HG02943 (cell line): ENCODE results near the gene WBP2.

Experiments
- ATAC-seq: cut with Tn5 transposase; IDR thresholded peaks from one replicate; pipeline ENCODE4 v1.9.1; 2021; ENCODE audit warnings: mild to moderate bottlenecking, low read depth, moderate library complexity; ENCODE audit not compliant: unreplicated experiment

The WBP2 gene

DNA sequence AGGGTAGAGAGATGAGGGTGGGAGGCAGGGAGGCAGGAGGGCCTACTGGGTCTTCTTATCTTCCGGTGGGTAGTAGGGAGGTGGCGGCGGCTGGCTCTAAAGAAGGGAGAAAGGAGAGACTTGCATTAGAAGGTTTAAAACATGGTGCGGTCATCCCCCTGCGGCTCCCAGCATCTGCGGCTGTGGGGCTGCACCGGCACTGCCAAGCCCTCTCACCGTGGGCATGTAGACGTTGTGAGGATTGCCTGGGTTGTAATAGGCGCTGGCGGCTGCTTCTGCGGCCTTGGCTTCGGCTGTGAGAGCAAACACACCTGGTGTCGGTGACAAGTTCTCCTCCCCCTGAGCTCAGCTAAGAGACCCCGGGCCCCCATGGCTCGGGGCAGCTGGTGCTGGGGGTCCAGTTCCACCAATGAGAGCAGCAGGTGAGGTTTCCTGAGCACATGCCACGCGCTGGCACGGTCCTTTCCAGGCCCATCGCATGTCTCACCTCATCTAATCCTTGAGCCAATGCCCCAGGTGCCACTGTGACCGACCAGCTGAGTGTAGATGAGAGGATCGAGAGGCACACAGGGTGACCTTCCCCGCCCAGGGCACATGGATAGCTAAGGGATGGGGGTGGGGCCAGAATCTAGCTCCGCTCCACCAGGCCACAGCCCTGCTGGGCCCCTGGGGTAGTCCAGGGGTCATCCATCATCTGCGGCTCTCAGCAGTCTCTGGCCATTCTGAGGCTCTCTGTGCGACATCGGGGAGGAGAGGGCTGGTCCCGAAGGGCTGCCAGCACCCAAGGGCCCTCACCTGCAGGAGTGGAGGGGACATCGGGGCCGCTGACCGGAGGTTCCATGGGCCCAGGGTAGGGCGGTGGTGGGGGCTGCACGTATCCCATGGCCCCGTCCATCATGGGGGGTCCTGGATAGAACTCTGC, 8.2 kb downstream of the WBP2 start:
- no peak for ATAC-seq

DNA sequence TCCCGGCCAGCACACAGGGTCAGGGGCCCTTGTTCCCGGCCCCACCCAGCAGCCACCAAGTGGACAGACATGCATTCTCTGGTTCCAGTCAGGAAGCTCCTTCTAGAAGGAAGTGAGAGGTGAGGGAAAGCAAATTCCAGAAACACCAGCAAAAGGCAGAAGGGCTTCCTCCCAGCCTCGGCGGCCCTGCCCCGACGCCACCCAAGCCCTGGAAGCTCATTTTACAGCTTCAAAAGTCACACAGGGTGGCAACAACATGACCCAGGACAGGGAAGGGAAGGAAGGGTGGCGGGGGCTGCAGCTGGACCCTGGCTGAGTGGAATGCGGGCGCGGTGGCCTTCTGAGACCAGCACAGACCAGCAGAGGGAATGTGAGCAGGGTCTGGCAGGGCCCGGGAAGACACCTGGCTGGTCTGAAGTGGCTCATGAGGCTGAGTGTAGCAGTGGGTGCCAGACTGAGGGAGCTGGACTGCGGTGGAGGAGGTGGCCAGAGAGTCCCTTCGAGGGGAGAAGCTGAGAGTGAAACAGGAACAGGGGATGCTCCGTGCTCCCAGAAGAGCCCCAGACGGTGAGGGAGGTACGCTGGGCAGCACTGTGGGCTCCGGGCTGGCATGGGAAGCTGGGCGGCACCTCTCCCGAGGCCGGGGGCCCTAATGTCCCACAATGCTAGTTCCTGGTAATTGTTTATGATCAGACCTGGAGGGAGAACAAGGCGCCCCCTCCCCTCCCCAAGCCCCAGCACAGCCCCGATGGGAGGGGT, 9.0 kb downstream of the WBP2 start:
- no peak for ATAC-seq

DNA sequence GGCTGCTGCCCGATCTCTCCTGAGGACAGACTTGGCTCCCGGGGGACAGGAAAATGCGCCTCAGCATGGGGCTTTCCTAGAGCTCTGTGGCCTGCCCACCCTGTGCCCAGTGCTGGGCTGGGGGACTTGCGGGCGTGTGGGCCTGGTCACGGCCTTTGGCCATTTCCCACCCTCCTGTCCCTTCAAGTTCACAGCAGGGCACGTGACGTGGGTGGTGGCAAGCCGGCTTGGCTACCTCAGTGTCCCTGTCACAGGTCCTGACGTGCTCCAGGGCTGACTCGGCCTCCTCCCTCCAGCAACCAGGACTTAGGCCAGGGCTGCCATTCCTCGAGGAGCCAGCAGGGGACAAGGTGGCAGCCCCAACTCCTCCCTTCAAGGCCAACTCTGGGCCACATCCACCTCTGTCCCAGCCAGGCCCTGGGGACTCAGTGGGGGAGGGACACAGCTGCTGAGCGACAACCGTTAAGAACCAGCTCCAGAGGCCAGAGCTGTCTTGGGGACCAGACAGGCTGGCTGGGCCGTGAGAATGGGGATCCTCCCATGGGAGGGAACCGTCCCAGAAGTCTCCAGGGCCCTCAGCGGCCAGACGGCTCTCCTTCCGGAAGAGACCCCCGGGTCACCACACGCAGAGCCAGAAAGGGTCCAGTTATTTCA, 9.9 kb downstream of the WBP2 start:
- peak; percentile 55 for ATAC-seq

DNA sequence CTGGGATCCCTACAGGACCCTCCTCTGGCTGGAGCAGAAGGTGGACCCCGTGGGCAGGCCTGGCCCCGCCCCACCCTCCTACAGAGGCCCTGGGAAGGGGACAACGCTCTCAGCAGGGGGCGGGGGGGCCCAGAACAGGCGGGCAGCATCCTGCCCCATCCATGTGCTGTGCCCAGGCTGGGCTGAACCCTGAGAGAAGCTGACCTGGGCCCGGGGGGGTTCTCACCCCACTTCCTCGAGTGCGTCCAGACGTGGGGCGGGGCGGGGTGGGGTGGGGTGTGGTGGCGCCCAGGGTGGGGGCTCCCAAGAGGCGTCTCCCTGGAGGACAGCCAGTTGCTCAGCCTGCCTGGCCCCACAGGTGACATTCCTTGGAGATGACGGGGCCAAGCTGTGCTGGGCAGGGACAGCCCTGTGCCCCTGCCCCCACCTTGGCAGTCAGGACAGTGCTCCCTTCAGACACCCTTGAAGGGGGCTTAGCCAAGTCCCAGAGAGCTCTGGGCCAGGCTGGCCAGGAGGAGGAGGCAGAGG, 10.5 kb downstream of the WBP2 start:
- no peak for ATAC-seq

DNA sequence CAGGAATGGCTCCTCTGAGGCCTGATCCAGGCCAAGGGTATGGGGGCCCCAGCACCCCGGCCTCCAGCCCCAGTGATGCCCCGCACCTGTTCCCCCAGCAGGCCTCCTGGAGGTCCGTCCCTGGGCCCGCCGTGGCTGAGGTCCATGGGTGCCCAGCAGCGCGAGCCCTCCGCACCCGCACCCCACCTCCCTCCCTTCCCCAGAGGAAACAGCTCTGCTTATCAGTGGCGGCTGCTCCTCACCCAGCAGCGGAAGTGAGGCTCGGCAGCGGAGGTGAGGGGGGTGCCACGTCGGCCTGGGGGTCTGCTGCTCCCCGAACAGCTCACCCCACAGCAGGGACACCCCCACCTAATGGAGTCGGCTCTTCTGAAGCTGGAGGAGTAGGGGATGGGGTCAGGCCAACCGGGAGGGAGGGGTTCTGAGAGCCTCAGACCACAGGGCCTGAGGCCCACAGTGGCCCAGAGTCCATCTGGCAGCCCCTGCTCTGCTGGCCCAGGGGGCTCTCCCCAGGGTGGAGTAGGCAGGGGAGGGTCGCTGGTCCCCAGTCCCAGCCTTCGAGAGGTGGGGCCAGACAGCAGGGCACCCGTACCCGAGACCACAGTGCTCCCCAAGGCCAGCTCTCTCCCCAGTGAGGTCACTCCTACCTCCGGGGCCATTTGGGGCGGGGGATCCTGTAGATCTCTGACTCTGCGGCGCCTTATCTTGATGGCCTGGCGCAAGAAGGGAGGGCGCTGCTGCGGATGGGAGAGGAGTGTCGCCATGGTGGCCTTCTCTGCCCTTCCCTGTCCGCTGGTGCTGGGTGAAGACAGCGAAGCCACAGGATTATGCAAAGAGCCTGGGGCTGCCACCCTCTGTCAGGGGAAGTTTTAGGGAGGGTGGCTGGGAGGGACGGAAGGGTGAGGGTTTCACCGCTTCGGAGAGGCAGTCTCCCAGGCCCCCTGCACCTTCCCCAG, 11.3 kb downstream of the WBP2 start, which contains the start of gene UNC13D:
Gene UNC13D, minus strand, starts transcription at position 828 of the 953 bp plus-strand sequence. Its CDS starts 67 bp downstream, at position 761.
- no peak for ATAC-seq

DNA sequence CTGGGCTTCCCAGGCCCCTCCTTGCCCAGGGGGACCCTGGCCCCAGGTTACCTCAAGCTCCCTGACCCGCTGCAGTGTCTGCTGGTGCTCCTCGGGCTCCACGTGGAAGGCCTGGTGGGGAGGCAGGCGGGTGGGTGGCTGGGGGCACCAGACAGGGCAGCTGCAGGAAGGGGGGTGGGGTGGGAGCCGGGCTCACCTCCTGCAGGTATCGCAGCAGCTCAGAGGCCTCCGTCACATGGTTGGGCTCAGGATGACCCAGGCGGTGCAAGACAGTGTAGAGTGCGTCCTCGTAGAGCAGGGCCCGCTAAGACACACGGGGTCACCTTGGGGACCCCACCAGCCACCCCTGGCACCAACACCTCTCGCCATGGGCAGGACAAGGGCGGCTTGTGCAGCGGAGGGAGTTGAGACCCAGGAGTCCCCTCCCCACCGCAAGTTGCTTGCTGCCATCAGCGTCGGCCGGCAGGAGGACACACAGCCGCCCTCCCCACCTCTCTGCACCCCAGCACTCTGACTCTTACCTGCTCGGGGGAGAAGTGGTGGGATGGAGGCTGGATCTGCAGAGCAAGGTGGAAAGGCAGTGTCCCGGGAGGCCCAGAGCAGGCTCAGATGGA, 12.1 kb downstream of the WBP2 start:
- no peak for ATAC-seq

DNA sequence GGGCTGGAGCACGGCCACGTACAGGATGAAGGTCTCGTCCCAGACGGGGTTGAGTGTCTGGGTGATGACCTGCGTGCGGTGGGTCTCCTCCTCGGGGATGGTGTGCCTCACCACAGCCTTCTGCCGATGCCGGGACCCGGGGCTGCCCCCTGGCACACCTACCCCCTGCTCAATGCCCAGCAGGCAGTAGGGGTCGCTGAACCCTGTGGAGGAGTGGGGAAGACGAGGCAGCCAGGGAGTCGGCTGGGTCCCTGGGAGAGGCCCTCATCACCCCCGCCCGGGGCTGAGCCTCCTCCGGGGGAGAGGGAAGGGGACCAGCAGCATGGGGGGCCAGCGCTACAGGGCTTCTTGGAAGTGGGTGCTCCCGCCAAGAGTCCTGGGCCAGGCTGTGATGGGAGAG, 12.7 kb downstream of the WBP2 start:
- no peak for ATAC-seq

DNA sequence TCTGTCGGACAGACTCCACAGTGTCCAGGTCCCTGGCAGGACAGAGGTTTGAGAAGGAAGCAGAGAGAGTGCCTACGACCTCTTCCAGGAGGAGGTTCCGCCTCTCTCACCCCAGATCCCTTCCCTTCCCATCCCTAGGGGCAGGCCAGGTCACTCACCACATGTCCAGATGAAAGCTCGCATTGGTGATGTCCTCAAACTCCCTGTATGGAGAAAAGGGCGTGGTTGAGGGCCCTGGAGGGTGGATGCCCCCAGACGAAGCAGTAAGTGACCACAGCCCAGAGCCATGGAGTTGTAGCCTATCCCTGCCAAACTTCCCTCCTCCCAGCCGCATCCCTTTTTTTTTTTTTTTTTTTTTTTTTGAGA, 14.4 kb downstream of the WBP2 start:
- ATAC-seq, result no peak

DNA sequence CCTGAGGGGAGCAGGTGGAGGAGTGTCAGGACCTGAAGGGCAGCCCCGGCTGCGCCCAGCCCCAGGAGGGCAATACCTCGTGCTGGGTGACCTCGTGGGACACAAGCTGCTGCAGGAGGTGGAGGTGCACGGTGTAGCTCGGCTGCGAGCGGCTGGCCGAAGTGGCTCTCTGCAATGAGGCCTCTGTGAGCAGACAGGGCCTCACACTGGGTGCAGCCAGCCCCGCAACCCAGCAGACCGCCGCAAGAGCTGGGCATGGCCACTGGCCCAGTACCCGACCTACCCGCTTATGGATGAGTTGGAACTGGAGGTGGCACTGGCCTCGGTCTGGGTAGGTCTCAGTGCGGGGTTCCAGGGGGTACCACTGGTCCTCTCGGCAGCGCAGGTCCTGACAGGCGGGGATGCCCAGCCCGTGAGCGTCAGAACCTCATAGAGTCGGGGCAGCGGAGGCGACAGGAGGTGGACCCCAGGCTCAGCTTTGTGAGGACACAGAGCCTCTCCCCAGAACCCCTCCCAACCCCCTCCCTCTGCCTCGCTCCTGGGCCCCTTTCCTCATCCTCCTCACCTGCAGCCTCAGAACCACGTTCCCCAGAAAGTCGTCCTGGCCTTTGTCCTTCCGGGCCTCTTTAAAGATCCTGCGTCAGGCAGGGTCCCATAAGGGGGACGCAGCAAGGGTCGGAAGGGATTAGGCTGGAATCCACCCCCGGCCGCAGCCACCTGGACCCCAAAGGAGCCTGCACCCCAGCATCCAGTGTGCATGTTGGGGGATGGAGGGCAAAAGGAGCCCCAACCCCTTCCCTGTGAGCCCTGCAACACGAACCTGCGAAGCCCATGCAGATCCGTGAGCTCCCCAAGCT, 15.0 kb downstream of the WBP2 start:
- ATAC-seq, result no peak

DNA sequence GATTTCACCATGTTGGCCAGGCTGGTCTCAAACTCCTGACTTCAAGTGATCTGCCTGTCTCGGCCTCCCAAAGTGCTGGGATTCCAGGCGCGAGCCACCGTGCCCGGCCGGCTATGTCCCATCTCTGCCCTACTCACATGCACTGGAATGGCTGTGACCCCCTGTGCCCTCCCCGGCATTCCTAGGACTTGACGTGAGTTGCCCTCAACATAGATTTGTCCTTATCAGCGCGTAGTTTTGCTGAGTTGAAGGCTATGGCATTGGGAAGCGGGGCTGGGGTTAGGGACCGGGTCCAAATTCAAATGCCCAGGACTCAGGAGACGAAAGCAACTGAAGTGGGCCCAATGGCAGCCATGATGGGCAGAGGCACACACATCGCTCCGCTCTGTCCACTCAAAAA, 16.7 kb downstream of the WBP2 start:
- no peak for ATAC-seq

DNA sequence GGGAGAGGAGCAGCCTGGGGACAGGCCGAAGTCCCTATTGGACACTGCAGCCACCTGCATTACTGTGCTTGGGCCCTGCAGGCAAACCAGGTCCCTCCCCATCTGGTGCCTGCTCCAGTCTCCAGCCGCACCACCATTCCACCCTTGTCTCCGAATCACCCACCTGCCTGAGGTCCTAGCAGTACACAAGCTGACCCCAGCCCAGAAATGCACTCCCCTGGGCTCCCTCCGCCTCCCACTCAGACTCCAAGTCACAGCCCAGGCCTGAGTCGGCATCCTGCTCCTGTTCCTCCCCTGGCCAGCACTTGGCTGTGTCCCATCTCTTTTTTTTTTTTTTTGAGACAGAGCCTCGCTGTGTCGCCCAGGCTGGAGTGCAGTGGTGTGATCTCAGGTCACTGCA, 17.2 kb downstream of the WBP2 start:
- ATAC-seq, result no peak

DNA sequence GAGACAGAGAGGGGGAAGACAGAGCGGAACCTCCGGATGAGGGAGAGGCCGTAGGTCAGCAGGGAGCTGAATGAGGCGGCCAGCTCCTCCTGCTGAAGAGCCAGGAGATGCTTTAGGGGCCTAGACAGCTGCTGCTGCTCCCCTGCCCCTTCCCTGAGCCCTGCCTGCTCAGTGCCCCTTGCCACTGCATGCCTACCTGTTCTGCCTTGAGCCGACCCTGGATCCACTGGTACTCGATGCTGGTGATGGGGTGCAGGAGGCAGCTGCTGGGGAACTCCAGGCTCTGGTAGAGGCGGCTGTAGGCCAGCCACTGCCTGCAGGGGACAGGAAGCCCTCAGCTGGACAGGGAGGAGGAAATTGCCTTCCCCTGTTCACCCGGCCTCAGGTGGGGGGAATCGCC, 18.5 kb downstream of the WBP2 start:
- no peak for ATAC-seq

DNA sequence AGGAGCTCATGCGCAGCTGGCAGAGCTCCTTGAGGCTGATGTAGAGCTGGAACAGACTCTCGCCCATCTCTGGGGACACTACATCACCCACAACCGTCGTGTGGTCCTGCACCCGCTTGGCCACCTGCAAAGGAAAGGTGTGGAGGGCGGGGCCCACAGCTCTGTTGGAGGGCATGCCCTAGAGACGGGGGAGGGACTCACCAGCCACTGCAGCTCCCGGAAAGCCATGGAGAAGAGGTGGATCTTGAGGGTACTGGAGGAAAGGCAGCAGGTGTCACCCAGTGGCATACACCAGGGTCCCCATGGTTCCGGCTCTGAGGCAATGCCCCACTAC, 19.5 kb downstream of the WBP2 start:
- no peak for ATAC-seq

DNA sequence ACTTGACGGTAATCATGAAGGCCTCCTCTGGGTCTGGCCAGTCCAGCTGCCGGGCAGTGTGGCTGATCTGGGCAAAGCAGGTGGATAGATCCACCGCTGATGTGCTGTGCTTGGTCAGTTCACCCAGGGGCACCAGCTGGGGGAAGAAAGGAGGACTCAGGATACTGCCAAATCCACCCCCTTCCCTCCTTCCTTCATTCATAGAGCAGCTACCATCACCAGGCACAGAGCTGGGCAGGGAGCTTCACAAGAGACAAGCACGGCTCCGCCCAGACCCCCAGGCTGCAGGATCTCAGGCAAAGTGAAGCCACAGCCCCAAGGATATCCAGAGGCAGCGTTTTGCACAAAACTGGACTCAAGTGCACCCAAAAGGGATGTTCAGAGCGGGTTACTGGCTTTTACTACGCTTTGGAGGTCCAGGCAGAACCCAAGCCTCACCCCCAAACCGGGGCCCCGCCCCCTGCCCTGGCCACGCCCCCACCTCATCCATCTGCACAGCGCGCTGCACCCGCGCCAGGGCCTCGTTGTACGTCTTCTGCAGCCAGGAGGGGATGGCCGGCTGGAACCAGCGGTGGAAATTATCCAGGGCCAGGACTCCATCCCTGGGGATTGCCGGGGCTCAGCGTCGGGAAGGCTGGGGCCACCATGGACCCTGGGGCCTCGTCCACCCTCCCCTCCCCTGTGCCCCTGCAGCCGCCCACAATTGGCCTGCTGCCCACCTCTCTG, 20.0 kb downstream of the WBP2 start:
- ATAC-seq, result no peak

DNA sequence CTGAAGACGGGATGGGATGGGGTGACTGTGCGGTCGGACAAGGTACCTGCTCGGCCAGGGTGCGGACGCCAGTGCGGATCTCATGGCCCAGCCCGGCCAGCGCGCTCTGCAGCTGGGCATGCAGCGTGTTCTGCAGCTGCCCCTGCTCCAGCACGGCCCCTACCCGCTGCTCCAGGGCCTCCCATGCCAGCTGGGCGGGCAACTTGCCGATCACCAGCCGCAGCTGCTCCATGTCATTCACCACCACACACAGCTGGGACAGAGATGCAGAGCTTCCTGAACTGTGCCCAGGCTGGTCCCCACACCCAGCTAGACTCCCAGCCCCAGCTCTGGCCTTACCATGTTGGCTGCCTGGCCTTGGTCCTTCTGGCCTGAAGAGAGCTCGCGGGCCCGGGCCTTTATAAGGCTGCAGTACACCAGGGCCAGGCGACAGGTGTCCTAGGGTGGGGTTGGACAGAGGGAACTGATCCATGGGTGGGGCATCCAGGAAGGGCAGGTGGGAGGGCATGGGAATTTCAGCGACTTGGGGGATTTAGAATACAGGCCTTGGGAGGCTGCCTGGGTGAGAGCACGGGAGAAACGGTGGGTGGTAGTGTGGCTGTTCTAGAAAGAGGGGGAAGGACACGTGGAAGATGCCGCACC, 20.7 kb downstream of the WBP2 start:
- ATAC-seq, result no peak

DNA sequence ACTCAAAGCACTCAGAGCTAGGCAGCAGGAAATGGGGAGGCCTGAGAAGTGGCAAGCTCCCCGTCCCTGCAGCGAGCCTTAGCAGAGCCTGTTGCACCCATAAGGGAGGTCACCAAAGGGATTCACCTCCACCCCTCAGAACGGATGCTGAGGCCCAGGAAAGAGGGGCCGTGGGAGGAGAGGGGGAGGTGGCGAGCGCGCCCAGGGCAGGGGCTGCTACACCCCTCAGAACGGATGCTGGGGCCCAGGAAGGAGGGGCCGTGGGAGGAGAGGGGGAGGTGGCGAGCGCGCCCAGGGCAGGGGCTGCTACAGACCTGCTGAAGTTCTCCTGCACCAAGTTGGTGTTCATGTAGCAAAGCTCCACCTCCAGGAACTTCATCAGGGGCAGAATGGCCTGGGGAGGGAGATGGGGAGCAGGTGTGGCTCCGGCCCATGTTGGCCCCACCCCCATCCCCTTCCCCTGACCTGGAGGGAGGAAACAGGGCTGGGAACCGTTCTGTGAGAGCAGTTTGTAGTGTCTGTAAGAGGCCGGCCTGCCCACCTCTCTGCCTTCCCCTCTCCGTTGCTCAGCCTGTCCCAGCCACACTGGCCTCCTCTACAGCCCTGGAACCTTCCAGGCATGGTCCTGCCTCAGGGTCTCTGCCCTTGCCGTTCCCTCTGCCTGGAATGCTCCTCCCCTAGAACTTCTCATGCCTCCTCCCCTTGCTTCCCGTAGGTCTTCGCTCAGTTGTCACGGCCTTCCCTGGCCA, 22.3 kb downstream of the WBP2 start:
- ATAC-seq, result no peak

DNA sequence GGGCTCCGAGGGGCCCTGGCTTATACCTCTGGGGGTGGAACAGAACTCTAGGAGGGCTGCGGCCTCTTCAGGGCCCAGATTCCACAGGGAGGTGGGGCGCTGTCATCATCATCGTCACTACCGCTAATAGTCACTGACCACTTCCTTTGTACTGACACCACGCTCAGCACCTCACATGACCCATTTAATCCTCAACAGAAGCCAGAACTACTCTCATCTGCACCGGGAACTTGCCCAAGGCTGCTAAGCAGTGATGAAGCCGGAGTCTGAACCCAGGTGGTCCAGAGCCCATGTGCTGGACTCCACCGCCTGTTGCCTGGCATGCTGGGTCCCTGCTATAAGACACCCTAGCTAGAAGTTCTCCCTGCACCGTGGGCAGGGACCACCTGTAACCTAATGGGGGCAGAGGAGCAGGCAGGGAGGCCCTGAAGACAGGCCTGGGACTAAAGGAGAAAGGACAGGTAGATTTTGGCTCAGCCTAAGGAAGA, 22.9 kb downstream of the WBP2 start:
- no peak for ATAC-seq
